A549 (cell line): ENCODE data around the gene TBC1D16.
A peak's percentile ranks its signal among the peaks of the same experiment; 100 is the strongest.

ENCODE experiments used
- BHLHE40 ChIP-seq: IDR thresholded peaks from 2 replicates; pipeline ENCODE4 v1.6.1; 2012; ENCODE audit warnings: low read depth, low read length, inconsistent platforms
- CEBPB ChIP-seq, 2 experiments: fragments of >200 bp in 1 of 2; sonication (Bioruptor Twin) in 1 of 2; formaldehyde crosslinking in 1 of 2; IDR thresholded peaks; 2 replicates each; pipeline ENCODE4 v1.6.1; 2012 to 2016
- CHD2 ChIP-seq: fragments of 150-350 bp; IDR thresholded peaks from 2 replicates; pipeline ENCODE4 v1.6.1; 2014; ENCODE audit warnings: low read length; ENCODE audit not compliant: partially characterized antibody
- CTCF ChIP-seq: fragments of >200 bp; sonication (Bioruptor Twin); formaldehyde crosslinking; IDR thresholded peaks from 3 replicates; pipeline ENCODE4 v1.5.1; 2016
- EP300 ChIP-seq, 2 experiments: fragments of >200 bp; sonication (Bioruptor Twin); formaldehyde crosslinking; IDR thresholded peaks; 2 replicates in 1 of 2; 3 replicates in 1 of 2; pipeline ENCODE4 v1.6.1; 2016 to 2017
- ESRRA ChIP-seq: fragments of 150-350 bp; IDR thresholded peaks from 2 replicates; pipeline ENCODE4 v1.6.1; 2014; ENCODE audit warnings: mild to moderate bottlenecking, low read length, borderline replicate concordance
- HOXA7 ChIP-seq: fragments of 250-450 bp; sonication (Bioruptor Pico); IDR thresholded peaks from 2 replicates; pipeline ENCODE4 v1.5.0; 2020; ENCODE audit warnings: mild to moderate bottlenecking, moderate library complexity
- JUN ChIP-seq, 2 experiments: fragments of >200 bp; sonication (Bioruptor Twin); formaldehyde crosslinking; IDR thresholded peaks; 2 replicates in 1 of 2; 3 replicates in 1 of 2; pipeline ENCODE4 v1.6.1; 2016 to 2017
- NFE2L2 ChIP-seq: fragments of 150-350 bp; conservative IDR thresholded peaks from 2 replicates; pipeline ENCODE4 v1.6.1; 2014; ENCODE audit warnings: low read length
- POLR2A ChIP-seq: IDR thresholded peaks from 2 replicates; pipeline ENCODE4 v1.6.1; 2012; ENCODE audit warnings: mild to moderate bottlenecking, low read length
- RCOR1 ChIP-seq: fragments of 150-350 bp; IDR thresholded peaks from 2 replicates; pipeline ENCODE4 v1.6.1; 2014; ENCODE audit warnings: antibody characterized with exemption, low read length, low read depth
- REST ChIP-seq: fragments of 200-600 bp; sonication (generic); IDR thresholded peaks from 2 replicates; pipeline ENCODE4 v1.6.1; 2016; ENCODE audit warnings: antibody characterized with exemption, mild to moderate bottlenecking, moderate library complexity
- SMC3 ChIP-seq: fragments of >200 bp; sonication (Bioruptor Twin); formaldehyde crosslinking; IDR thresholded peaks from 3 replicates; pipeline ENCODE4 v1.6.1; 2018; ENCODE audit warnings: inconsistent platforms
- TFCP2L1 ChIP-seq: fragments of 250-450 bp; sonication (Bioruptor Pico); IDR thresholded peaks from 2 replicates; pipeline ENCODE4 v1.5.0; 2021; ENCODE audit warnings: mild to moderate bottlenecking

- TF ChIP-seq CTCF (no peak), CEBPB (IDR thresholded peaks at IDR 0.05) (no peak), POLR2A (no peak), HOXA7 (CRISPR knock-in tag) (no peak), BHLHE40 (no peak), JUN (IDR thresholded peaks at IDR 0.05) (no peak), EP300 (IDR thresholded peaks at IDR 0.05) (no peak), REST (no peak), RCOR1 (no peak), TFCP2L1 (CRISPR knock-in tag) (no peak), CHD2 (no peak), NFE2L2 (no peak), SMC3 (no peak), ESRRA (peak; percentile 48; the same call in 1 of the 2 replicates)
These were observed 8.3 kb upstream of the TBC1D16 start for GRCh38 chr17:80043963-80044362.
